HG02642 (cell line): ENCODE results near the gene LMF1.
"Not testable (repeated sequence)": the region's sequence is repeated elsewhere in the genome, so short reads cannot be mapped to it uniquely, and the experiment has no call there.

ENCODE experiments used
- ATAC-seq: cut with Tn5 transposase; IDR thresholded peaks from one replicate; pipeline ENCODE4 v1.9.1; 2021; ENCODE audit warnings: mild to moderate bottlenecking; ENCODE audit not compliant: unreplicated experiment, poor library complexity

LMF1 gene

GRCh38 chr16:874366-875181 lies 96.2 kb downstream of the LMF1 start:
- no peak for ATAC-seq

DNA sequence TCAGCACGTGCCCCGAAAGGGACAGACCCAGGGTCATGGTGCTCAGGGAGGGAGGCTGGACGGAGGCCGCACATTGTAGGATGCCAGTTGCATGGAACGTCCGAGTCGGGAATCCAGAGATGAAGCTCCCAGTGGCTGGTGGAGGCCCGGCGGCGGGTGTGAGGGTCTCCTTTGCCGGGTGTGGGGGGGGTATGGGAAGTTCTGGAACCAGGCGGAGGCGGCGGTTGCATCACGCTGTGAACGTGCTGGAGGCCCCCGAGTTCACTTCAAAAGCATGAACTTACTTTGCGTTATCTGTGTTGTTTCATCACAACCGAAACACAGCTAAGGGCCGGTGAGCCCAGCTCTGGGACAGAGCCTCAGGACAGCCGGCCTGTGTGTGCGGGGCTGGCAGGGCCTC lies 96.9 kb downstream of the LMF1 start:
- no peak for ATAC-seq

DNA sequence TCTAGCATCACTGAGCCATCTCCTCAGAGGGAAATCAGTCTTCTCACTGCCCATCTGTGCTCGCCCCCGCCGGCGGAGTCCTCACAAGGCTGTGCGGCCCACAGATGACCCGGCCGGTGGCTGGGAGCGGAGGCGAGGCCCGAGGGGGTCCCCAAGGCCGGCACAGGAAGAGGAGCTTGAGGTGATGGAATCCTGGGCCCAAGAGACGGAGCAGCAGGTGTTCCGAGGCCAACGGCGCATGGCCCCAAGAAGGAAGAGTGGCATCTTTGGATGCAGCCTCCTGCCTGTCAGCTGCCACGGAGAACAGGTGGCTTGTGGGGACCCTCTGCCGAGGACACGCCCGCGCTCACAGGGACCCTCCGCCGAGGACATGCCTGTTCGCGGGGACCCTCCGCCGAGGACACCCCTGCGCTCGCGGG lies 97.5 kb downstream of the LMF1 start:
- no peak for ATAC-seq

GRCh38 chr16:872436-873242 lies 98.1 kb downstream of the LMF1 start:
- no peak for ATAC-seq

GRCh38 chr16:871562-872345 lies 99.0 kb downstream of the LMF1 start:
- ATAC-seq, result no peak

DNA sequence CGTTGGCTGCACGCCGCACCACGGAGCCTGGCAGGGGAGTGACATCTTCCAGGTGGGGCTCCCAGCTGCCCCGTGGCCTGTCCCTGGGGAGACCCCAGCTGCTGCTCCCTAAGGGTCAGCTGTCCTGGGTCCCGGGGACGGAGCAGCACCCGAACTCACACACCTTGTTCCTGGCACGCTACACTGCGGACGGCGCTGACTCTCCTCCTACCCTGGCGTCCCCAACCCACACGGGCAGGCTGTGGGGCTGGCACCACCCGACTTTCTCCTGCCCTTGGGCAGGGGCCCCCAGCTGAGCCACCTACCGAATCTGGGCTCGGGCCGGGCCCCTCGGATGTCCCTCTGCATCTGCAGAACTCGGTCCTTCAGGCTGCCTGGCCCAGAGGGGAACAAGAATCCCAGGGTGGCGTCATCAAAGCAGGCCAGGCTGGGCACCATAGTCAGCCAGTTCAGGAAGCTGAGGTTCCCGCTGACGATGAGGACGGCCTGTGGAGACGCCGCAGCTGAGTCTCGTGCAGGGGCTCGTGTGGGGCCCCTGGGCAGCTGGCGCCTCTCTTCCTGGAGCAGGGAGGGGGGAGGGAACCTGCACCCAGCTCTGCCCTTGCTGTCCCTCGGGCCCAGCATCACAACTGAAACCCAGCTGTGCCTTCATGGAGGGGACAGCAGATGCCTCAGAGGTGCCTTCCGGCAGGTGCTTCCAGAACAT lies 99.8 kb downstream of the LMF1 start:
- no peak for ATAC-seq

GRCh38 chr16:869823-870641 lies 100.8 kb downstream of the LMF1 start:
- ATAC-seq, result no peak

GRCh38 chr16:868846-869822 lies 101.7 kb downstream of the LMF1 start:
- no peak for ATAC-seq

- no peak for ATAC-seq
Measured at GRCh38 chr16:868386-868755, 102.4 kb downstream of the LMF1 start.

DNA sequence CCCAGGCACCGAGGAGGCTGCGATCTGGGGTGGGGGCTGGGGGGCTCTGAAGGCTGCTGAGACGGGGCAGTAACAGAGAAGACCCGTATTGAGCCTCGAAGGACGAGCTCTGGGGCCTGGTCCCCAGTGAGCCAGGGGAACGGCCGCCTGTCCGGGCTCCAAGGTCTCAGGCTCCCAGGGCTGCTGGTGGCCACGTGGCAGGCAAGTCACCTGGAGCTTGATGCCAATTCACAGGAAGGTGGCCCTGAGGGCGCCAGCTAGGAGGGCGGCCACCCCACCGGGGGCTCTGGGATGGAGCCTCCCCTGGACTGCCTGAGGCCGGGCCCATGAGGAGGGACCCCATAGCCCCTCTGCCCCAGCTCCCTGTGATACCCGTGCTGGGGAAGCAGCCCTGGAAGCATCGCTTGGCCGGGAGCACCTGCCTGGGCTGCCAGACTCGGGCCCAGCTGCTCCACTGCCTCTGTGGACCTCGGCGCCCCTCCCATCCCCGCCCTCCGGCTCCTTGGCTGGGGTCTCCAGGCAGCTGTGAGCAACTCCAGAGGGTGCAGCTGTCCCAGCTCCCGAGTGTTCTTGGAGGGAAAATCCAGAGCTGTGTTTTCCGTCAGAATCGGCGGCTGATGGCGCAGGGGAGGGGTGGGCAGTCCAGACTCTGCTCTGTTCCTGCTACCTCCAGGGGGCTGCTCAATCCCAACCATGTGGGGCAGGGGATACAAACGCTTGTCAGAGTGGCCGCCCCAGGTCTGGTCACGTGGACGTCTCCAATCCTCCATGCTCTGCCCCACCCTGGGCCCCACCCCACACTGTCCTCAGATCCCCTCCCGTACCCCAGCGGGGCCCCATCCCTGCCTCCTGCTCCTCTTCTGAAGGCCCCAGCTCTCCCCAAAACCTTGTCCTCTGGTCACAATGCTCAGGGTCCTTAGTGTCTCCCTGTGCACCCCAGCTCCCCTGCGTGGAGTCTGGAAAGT lies 103.1 kb downstream of the LMF1 start:
- no peak for ATAC-seq

GRCh38 chr16:866252-866896 lies 104.4 kb downstream of the LMF1 start:
- ATAC-seq, result no peak

DNA sequence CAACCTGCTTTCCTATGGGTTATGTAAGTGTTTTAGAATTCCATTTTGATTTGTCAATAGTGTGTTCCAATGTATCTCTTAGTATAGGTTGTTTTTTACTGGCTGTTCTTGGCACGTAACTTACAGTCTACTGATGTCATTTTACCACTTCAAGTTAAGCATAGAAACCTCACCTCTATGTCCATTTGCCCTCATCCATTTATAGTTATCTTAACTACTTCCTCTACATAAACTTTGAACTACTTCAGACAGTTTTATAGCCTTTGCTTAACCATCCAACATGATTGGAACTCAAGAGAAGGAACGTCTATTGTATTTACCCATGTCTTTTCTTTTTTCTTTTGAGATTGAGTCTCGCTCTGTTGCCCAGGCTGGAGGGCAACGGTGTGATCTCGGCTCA lies 105.8 kb downstream of the LMF1 start:
- no peak for ATAC-seq

GRCh38 chr16:861446-861845 lies 109.3 kb downstream of the LMF1 start:
- ATAC-seq, result no peak

DNA sequence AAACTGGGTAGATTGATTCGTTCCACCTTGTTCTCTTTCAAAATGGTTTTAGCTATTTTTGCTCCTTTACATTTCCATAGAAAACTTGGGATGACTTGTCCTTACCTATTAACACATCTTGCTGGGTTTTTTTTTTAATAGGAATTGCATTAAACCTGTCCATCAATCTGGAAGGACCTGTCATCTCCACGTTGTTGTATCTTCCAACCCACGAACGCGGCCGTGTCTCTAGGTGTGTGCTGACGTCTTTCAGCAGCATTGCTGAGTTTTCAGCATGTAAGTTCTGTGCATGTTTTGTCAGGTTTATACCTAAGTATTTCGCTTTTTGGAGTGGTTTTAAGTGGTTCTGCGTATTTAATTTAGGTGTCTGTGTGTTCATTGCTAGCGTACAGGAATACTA lies 109.9 kb downstream of the LMF1 start:
- ATAC-seq, result no peak

DNA sequence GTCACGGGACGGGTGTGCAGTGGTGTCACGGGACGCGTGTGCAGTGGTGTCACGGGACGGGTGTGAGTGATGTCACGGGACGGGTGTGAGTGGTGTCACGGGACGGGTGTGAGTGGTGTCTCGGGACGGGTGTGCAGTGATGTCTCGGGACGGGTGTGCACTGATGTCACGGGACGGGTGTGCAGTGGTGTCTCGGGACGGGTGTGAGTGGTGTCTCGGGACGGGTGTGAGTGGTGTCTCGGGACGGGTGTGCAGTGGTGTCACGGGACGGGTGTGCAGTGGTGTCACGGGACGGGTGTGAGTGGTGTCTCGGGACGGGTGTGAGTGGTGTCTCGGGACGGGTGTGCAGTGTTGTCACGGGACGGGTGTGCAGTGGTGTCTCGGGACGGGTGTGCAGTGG lies 111.8 kb downstream of the LMF1 start:
- not testable (repeated sequence) for ATAC-seq

GRCh38 chr16:858441-858840 lies 112.3 kb downstream of the LMF1 start:
- ATAC-seq, result not testable (repeated sequence)

DNA sequence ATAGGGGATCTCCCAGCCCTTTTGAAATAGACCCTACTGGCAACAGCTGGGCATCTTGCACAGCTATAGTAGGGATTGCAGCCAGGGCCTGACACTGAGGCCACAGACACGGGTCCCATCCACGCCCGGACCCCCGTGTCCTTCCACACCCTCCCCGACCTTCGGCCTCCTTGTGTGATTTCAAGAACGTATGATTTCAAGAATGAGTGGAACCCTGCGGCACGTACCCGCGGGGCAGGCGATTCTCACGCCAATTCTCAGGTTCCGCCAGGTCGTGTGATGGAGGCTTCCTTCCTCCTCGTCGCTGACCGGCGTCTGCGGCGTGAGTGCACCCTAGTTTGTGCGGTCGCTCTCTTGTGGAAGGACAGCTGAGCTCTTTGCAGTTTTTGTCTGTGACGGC lies 114.0 kb downstream of the LMF1 start:
- ATAC-seq, result no peak
